CD4-positive, alpha-beta memory T cell (primary cell): ENCODE data around the gene KIF26B. TPM values are rescaled to one million over a fixed set of nuclear protein-coding genes. Genes with fewer than 3 reads are reported as not detected.

Experiments used
- CTCF ChIA-PET: fragments of 350-600 bp; sonication (Branson Sonifier 250); formaldehyde crosslinking; loops from one replicate; lab custom pipeline; 2021; ENCODE audit warnings: inconsistent platforms; ENCODE audit not compliant: partially characterized antibody; lab: Charles Lee
- POLR2A ChIA-PET: fragments of 350-600 bp; sonication (Branson Sonifier 250); formaldehyde crosslinking; loops from one replicate; lab custom pipeline; 2021; ENCODE audit not compliant: partially characterized antibody; lab: Charles Lee
- DNase-seq, 5 donors: peaks; one replicate each; pipeline versions ENCODE4 v3.0.0 to v3.0.0-alpha.2; 2020 to 2022; ENCODE audit warnings: mixed read lengths in 1 of 5
- H3K27ac ChIP-seq: one replicate; pipeline ENCODE4 v1.7.0; 2013; ENCODE audit warnings: low read depth, low read length
- H3K27me3 ChIP-seq: 2 replicates; pipeline ENCODE4 v1.7.0; 2013; ENCODE audit warnings: mild to moderate bottlenecking, low read length, moderate library complexity; ENCODE audit not compliant: insufficient read depth
- H3K36me3 ChIP-seq: 2 replicates; pipeline ENCODE4 v1.7.0; 2013; ENCODE audit warnings: mild to moderate bottlenecking, low read length, moderate library complexity; ENCODE audit not compliant: insufficient read depth
- H3K4me1 ChIP-seq: 2 replicates; pipeline ENCODE4 v1.7.0; 2013; ENCODE audit warnings: mild to moderate bottlenecking, low read length, moderate library complexity; ENCODE audit not compliant: insufficient read depth
- H3K4me3 ChIP-seq, 2 donors: one replicate each; pipeline ENCODE4 v1.7.0; 2013; ENCODE audit warnings: low read length in 2 of 2, mild to moderate bottlenecking in 1 of 2
- H3K9me3 ChIP-seq, 2 donors: one replicate each; pipeline ENCODE4 v1.7.0; 2013; ENCODE audit warnings: low read length in 2 of 2, control low read depth in 1 of 2; ENCODE audit not compliant: control insufficient read depth in 1 of 2
- H3K27ac Mint-ChIP-seq, 7 donors: one replicate each; pipeline ENCODE4 v1.8.0; 2020 to 2021; ENCODE audit warnings: mixed read lengths in 7 of 7, mild to moderate bottlenecking in 6 of 7, inconsistent platforms in 3 of 7, moderate library complexity in 3 of 7
- H3K27me3 Mint-ChIP-seq, 2 donors: one replicate each; pipeline ENCODE4 v1.8.0; 2020 to 2021; ENCODE audit warnings: mixed read lengths in 2 of 2
- H3K36me3 Mint-ChIP-seq, 2 donors: one replicate each; pipeline ENCODE4 v1.8.0; 2020 to 2021; ENCODE audit warnings: mixed read lengths in 2 of 2, inconsistent platforms in 1 of 2, mild to moderate bottlenecking in 1 of 2
- H3K4me1 Mint-ChIP-seq, 4 donors: one replicate each; pipeline ENCODE4 v1.8.0; 2020 to 2021; ENCODE audit warnings: mixed read lengths in 4 of 4, mild to moderate bottlenecking in 1 of 4
- H3K4me3 Mint-ChIP-seq, 8 donors: one replicate each; pipeline ENCODE4 v1.8.0; 2020 to 2021; ENCODE audit warnings: mixed read lengths in 8 of 8, mild to moderate bottlenecking in 7 of 8, moderate library complexity in 6 of 8, inconsistent platforms in 3 of 8
- H3K9me3 Mint-ChIP-seq, 8 donors: one replicate each; pipeline ENCODE4 v1.8.0; 2020 to 2021; ENCODE audit warnings: mixed read lengths in 8 of 8, mild to moderate bottlenecking in 5 of 8, inconsistent platforms in 3 of 8, moderate library complexity in 1 of 8
- intact Hi-C: fragments of 100-400 bp; cut with micrococcal nuclease; formaldehyde crosslinking; loops from one replicate; pipeline ENCODE4 v1.15.1; 2023
- polyA plus RNA-seq, 2 donors: library from polyadenylated mRNA; unstranded; fragments of 300-500 nt; fragmentation: Illumina TruSeq; gene quantifications; one replicate each; pipeline ENCODE4 v1.2.3, GENCODE V29; 2021
- total RNA-seq, 2 experiments: library from RNA; stranded (reverse); gene quantifications; one replicate each; pipeline ENCODE4 v1.2.3, GENCODE V29; 2021

KIF26B gene
- total and polyA plus RNA-seq, 4 experiments from 2014 or later, result 0.10 TPM; not detected in 3

DNA sequence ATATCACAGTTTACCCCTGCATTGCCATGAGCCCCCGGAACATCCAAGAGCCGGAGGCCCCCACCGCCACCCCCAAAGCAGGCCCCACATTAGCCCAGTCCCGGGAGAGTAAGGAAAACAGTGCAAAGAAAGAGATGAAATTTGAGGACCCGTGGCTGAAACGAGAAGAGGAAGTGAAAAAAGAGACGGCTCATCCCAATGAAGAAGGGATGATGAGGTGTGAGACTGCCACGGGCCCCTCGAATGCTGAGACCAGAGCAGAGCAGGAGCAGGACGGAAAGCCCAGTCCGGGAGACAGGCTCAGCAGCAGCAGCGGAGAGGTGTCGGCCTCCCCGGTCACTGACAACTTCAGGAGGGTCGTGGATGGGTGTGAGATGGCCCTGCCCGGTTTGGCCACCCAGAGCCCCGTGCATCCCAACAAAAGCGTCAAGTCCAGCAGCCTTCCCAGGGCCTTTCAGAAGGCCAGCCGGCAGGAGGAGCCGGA, 532.4 kb downstream of the KIF26B start:
- no peak overlapping the region for H3K27ac ChIP-seq
- H3K4me1 ChIP-seq, result no peaks in the 10 kb centered on the region
- H3K4me3 ChIP-seq, result no peak overlapping the region
- Mint-ChIP-seq H3K9me3 (peaks cover 0 to 27% (median 2%) of the 10 kb centered on the region in 8 donors), H3K27me3 (no peaks in the 10 kb centered on the region), H3K4me3 (no peak overlapping the region), H3K36me3 (no peaks in the 10 kb centered on the region), H3K4me1 (no peaks in the 10 kb centered on the region), H3K27ac (no peak overlapping the region)
- no peaks in the 10 kb centered on the region for H3K27me3 ChIP-seq
- H3K9me3 ChIP-seq, result no peaks in the 10 kb centered on the region
- intact Hi-C loops, result no loop called here
- CTCF ChIA-PET, result no interaction called here
- no peak for DNase-seq
- POLR2A ChIA-PET, result no interaction called here
- no peaks in the 10 kb centered on the region for H3K36me3 ChIP-seq

DNA sequence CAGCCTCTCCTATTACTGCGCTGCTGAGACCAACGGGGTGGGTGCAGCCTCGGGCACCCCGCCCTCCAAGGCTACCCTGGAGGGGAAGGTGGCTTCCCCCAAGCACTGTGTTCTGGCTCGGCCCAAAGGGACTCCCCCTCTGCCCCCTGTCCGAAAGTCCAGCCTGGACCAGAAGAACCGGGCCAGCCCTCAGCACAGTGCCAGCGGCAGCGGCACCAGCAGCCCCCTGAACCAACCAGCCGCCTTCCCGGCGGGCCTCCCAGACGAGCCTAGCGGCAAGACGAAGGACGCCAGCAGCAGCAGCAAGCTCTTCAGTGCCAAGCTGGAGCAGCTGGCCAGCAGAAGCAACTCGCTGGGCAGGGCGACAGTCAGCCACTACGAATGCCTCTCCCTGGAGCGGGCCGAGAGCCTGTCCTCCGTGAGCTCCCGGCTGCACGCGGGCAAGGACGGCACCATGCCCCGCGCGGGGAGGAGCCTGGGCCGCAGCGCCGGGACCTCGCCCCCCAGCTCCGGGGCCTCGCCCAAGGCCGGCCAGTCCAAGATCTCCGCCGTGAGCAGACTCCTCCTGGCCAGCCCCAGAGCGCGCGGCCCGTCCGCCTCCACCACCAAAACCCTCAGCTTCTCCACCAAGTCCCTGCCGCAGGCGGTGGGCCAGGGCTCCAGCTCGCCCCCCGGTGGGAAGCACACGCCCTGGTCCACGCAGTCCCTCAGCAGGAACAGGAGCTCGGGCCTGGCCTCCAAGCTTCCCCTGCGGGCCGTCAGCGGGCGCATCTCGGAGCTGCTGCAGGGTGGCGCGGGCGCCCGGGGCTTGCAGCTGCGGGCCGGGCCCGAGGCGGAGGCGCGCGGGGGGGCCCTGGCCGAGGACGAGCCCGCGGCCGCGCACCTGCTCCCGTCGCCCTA, 533.1 kb downstream of the KIF26B start:
- ChIA-PET POLR2A (no interaction called here), CTCF (no interaction called here)
- Mint-ChIP-seq H3K36me3 (no peaks in the 10 kb centered on the region), H3K27me3 (no peaks in the 10 kb centered on the region), H3K9me3 (peaks cover 0 to 24% (median under 1%) of the 10 kb centered on the region in 8 donors), H3K27ac (no peak overlapping the region), H3K4me1 (no peaks in the 10 kb centered on the region), H3K4me3 (no peak overlapping the region)
- DNase-seq, result no peak
- Histone ChIP-seq H3K9me3 (no peaks in the 10 kb centered on the region), H3K27me3 (no peaks in the 10 kb centered on the region), H3K4me1 (no peaks in the 10 kb centered on the region), H3K4me3 (no peak overlapping the region), H3K36me3 (no peaks in the 10 kb centered on the region), H3K27ac (no peak overlapping the region)
- intact Hi-C loops, result no loop called here

DNA sequence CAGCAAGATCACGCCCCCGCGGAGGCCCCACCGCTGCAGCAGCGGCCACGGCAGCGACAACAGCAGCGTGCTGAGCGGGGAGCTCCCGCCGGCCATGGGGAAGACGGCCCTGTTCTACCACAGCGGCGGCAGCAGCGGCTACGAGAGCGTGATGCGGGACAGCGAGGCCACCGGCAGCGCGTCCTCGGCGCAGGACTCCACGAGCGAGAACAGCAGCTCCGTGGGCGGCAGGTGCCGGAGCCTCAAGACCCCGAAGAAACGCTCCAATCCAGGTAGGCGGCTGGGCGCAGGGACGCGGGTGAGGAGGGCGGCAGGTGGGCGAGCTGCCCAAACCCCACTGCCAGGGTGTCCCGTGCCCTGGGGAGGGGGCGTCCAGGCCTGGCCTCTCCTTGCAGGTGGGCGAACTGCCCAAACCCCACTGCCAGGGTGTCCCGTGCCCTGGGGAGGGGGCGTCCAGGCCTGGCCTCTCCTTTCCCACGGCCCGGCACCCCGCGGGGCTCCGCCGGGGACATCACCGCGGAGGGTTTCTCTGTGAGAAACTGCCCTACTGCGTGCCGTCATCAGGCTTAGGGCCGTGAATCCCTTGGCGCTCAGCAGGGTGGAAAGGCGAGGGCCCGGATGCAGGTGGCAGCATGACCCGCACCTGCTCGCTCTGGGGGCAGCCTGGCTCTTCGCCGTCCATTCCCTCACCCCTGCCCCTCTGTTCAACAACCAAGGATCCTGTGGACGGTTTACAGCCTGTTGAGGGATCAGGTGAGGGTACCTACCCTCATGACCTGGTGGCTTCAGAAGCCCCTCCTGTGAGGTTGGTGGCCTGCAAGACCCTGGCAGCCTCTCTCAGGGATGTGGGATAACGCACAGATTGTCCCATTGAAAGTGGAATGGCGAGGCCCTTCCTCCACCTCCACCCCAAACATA, 534.0 kb downstream of the KIF26B start:
- H3K27ac ChIP-seq, result no peak overlapping the region
- intact Hi-C loops, result no loop called here
- Mint-ChIP-seq H3K9me3 (peaks cover 0 to 17% (median 0%) of the 10 kb centered on the region in 8 donors), H3K4me1 (no peaks in the 10 kb centered on the region), H3K27me3 (no peaks in the 10 kb centered on the region), H3K36me3 (no peaks in the 10 kb centered on the region), H3K4me3 (no peak overlapping the region), H3K27ac (no peak overlapping the region)
- H3K36me3 ChIP-seq, result no peaks in the 10 kb centered on the region
- H3K4me3 ChIP-seq, result no peak overlapping the region
- H3K9me3 ChIP-seq, result no peaks in the 10 kb centered on the region
- H3K27me3 ChIP-seq, result no peaks in the 10 kb centered on the region
- DNase-seq, result no peak
- H3K4me1 ChIP-seq, result no peaks in the 10 kb centered on the region
- CTCF ChIA-PET, result no interaction called here
- POLR2A ChIA-PET, result no interaction called here

DNA sequence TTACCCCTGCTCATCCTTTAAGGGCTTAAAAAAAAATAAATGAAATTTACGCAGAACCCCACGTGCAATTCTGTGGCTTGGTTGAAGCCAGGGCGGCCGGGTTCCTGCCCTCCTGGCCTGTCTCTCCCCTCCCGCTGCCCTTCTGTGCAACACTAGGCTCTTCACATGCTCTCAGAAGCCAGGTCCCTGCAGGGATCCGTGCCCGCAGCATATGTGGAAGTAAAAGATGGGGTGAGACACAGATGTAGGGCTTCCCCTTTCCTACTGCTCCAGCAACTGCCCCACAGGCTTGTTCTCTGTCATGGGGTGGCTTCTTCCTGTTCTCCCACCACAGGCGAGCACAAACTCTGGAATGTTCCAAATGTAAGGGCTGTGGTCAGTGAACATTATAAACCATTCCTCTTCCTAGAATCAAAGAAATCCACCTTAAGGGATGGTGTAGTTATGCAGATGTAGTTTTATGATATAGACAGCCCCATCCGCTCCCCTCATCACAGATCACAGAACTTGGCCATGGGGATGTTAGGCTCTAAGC, 535.4 kb downstream of the KIF26B start:
- Histone ChIP-seq H3K27me3 (no peaks in the 10 kb centered on the region), H3K27ac (no peak overlapping the region), H3K36me3 (no peaks in the 10 kb centered on the region), H3K4me1 (no peaks in the 10 kb centered on the region), H3K9me3 (no peaks in the 10 kb centered on the region), H3K4me3 (no peak overlapping the region)
- H3K27me3 Mint-ChIP-seq, result no peaks in the 10 kb centered on the region
- no peak overlapping the region for H3K4me3 Mint-ChIP-seq
- H3K9me3 Mint-ChIP-seq, result peaks cover 0 to 16% (median 0%) of the 10 kb centered on the region in 8 donors
- no peaks in the 10 kb centered on the region for H3K36me3 Mint-ChIP-seq
- H3K27ac Mint-ChIP-seq, result no peak overlapping the region
- H3K4me1 Mint-ChIP-seq, result no peaks in the 10 kb centered on the region
- DNase-seq, result no peak
- ChIA-PET CTCF (no interaction called here), POLR2A (no interaction called here)
- intact Hi-C loops, result no loop called here

DNA sequence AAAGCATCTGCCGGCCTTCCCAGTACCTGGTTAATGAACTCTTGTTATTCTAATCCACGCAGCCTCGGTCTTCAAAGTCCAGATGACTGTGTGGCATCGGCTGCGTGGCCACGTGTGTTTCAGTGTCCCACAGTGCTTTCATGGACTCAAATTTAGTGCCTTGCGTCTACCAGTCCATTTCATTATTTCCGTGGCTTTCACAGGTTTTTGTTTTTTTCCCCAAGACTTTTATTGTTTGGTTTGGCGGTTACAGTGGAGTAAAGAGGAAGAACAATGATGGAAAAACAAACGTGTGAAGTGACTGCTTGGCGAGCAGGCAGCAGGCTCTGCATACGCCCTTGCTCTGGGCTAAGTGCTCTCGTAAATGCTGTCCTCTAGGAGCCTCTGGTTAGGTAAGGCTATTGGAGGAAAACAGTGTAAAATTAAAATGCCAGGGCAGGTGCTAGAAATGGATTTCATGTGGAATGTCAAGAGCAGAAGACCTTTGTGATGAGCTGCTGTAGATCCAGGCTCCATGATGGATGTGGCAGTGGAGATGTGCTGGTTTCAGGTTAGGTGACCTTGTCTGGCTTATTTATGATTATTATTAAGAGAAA, 536.3 kb downstream of the KIF26B start:
- DNase-seq, result no peak
- H3K4me3 Mint-ChIP-seq, result no peak overlapping the region
- Histone ChIP-seq H3K4me1 (no peaks in the 10 kb centered on the region), H3K27me3 (no peaks in the 10 kb centered on the region), H3K9me3 (no peaks in the 10 kb centered on the region), H3K4me3 (no peak overlapping the region), H3K27ac (no peak overlapping the region), H3K36me3 (no peaks in the 10 kb centered on the region)
- ChIA-PET CTCF (no interaction called here), POLR2A (no interaction called here)
- no peaks in the 10 kb centered on the region for H3K27me3 Mint-ChIP-seq
- H3K9me3 Mint-ChIP-seq, result peaks cover 0 to 19% (median 0%) of the 10 kb centered on the region in 8 donors
- intact Hi-C loops, result no loop called here
- no peaks in the 10 kb centered on the region for H3K4me1 Mint-ChIP-seq
- no peaks in the 10 kb centered on the region for H3K36me3 Mint-ChIP-seq
- H3K27ac Mint-ChIP-seq, result no peak overlapping the region

- Mint-ChIP-seq H3K27ac (no peak overlapping the region), H3K9me3 (peaks cover 0 to 19% (median 0%) of the 10 kb centered on the region in 8 donors), H3K27me3 (no peaks in the 10 kb centered on the region), H3K4me3 (no peak overlapping the region), H3K4me1 (no peaks in the 10 kb centered on the region), H3K36me3 (no peaks in the 10 kb centered on the region)
- H3K27ac ChIP-seq, result no peak overlapping the region
- H3K36me3 ChIP-seq, result no peaks in the 10 kb centered on the region
- intact Hi-C loops, result no loop called here
- ChIA-PET CTCF (no interaction called here), POLR2A (no interaction called here)
- no peak overlapping the region for H3K4me3 ChIP-seq
- DNase-seq, result no peak
- H3K4me1 ChIP-seq, result no peaks in the 10 kb centered on the region
- H3K9me3 ChIP-seq, result no peaks in the 10 kb centered on the region
- H3K27me3 ChIP-seq, result no peaks in the 10 kb centered on the region
Observed at GRCh38 chr1:245691897-245692296, 537.1 kb downstream of the KIF26B start.

- Mint-ChIP-seq H3K27me3 (no peaks in the 10 kb centered on the region), H3K4me3 (no peak overlapping the region), H3K9me3 (peaks cover 0 to 19% (median 0%) of the 10 kb centered on the region in 8 donors), H3K36me3 (no peaks in the 10 kb centered on the region), H3K27ac (no peak overlapping the region), H3K4me1 (no peaks in the 10 kb centered on the region)
- ChIA-PET POLR2A (no interaction called here), CTCF (no interaction called here)
- Histone ChIP-seq H3K4me1 (no peaks in the 10 kb centered on the region), H3K4me3 (no peak overlapping the region), H3K27ac (no peak overlapping the region), H3K36me3 (no peaks in the 10 kb centered on the region), H3K27me3 (no peaks in the 10 kb centered on the region), H3K9me3 (no peaks in the 10 kb centered on the region)
- DNase-seq, result no peak
- intact Hi-C loops, result no loop called here
Observed at GRCh38 chr1:245692318-245692717, 537.5 kb downstream of the KIF26B start.
